Measurements from ENCODE around the gene OSTN. TPM values are rescaled to one million over a fixed set of nuclear protein-coding genes. Genes with fewer than 3 reads are reported as not detected.

The OSTN gene
- total RNA-seq, 2 experiments from 2014 or later: not detected

- no peak for TF ChIP-seq CTCF (IDR thresholded peaks at IDR 0.05)
- no peaks in the 10 kb centered on the region for H3K4me1 Mint-ChIP-seq (ENCODE audit: low read depth)
- intact Hi-C loops (cut with DNase I, micrococcal nuclease): no loop called here
- no peak overlapping the region for H3K27ac ChIP-seq (ENCODE audit: low read depth in 1 of 2, low read length in 2 of 2)
- H3K27me3 Mint-ChIP-seq: no peaks in the 10 kb centered on the region
- no peak overlapping the region for H3K27ac Mint-ChIP-seq
- H3K27me3 ChIP-seq (ENCODE audit: control insufficient read depth in 1 of 2, insufficient read depth in 2 of 2, low read length in 2 of 2): no peaks in the 10 kb centered on the region
- no peaks in the 10 kb centered on the region for H3K9me3 Mint-ChIP-seq
- POLR2A ChIA-PET: no interaction called here
- DNase-seq: no peak
- no peaks in the 10 kb centered on the region for H3K4me1 ChIP-seq (ENCODE audit: insufficient read depth, low read length)
- H3K36me3 Mint-ChIP-seq (ENCODE audit: low read depth): no peaks in the 10 kb centered on the region
- H3K4me3 Mint-ChIP-seq: no peak overlapping the region
- no peak overlapping the region for H3K4me3 ChIP-seq (ENCODE audit: low read length)
- CTCF ChIA-PET: no interaction called here
- H3K9me3 ChIP-seq (ENCODE audit: control insufficient read depth in 1 of 2, insufficient read depth in 1 of 2, low read length in 2 of 2): peaks cover 0 to 4% of the 10 kb centered on the region in 2 experiments
- H3K36me3 ChIP-seq (ENCODE audit: insufficient read depth, low read length): no peaks in the 10 kb centered on the region
- no peak for ATAC-seq (ENCODE audit: poor library complexity)
These were observed 103.4 kb downstream of the OSTN start for GRCh38 chr3:191302451-191302850.

- peaks cover 0 to 4% of the 10 kb centered on the region in 2 experiments for H3K9me3 ChIP-seq (ENCODE audit: control insufficient read depth in 1 of 2, insufficient read depth in 1 of 2, low read length in 2 of 2)
- no peak for DNase-seq
- Mint-ChIP-seq H3K27ac (no peak overlapping the region), H3K9me3 (no peaks in the 10 kb centered on the region), H3K4me3 (no peak overlapping the region), H3K36me3 (ENCODE audit: low read depth) (no peaks in the 10 kb centered on the region), H3K27me3 (no peaks in the 10 kb centered on the region), H3K4me1 (ENCODE audit: low read depth) (no peaks in the 10 kb centered on the region)
- POLR2A ChIA-PET: no interaction called here
- no peak overlapping the region for H3K4me3 ChIP-seq (ENCODE audit: low read length)
- no peak for ATAC-seq (ENCODE audit: poor library complexity)
- no peak for TF ChIP-seq CTCF (IDR thresholded peaks at IDR 0.05)
- CTCF ChIA-PET: no interaction called here
- H3K27ac ChIP-seq (ENCODE audit: low read depth in 1 of 2, low read length in 2 of 2): no peak overlapping the region
- intact Hi-C loops (cut with DNase I, micrococcal nuclease): no loop called here
- H3K27me3 ChIP-seq (ENCODE audit: control insufficient read depth in 1 of 2, insufficient read depth in 2 of 2, low read length in 2 of 2): no peaks in the 10 kb centered on the region
- H3K4me1 ChIP-seq (ENCODE audit: insufficient read depth, low read length): no peaks in the 10 kb centered on the region
- H3K36me3 ChIP-seq (ENCODE audit: insufficient read depth, low read length): no peaks in the 10 kb centered on the region
These were observed 104.6 kb downstream of the OSTN start for GRCh38 chr3:191303596-191303995.

GRCh38 chr3:191306428-191306827, 107.4 kb downstream of the OSTN start:
- H3K4me3 Mint-ChIP-seq: no peak overlapping the region
- Histone ChIP-seq H3K4me1 (ENCODE audit: insufficient read depth, low read length) (no peaks in the 10 kb centered on the region), H3K36me3 (ENCODE audit: insufficient read depth, low read length) (no peaks in the 10 kb centered on the region), H3K9me3 (ENCODE audit: control insufficient read depth in 1 of 2, insufficient read depth in 1 of 2, low read length in 2 of 2) (peaks cover 0 to 5% of the 10 kb centered on the region in 2 experiments), H3K4me3 (ENCODE audit: low read length) (no peak overlapping the region), H3K27me3 (ENCODE audit: control insufficient read depth in 1 of 2, insufficient read depth in 2 of 2, low read length in 2 of 2) (no peaks in the 10 kb centered on the region), H3K27ac (ENCODE audit: low read depth in 1 of 2, low read length in 2 of 2) (no peak overlapping the region)
- ChIA-PET POLR2A (no interaction called here), CTCF (no interaction called here)
- TF ChIP-seq CTCF (IDR thresholded peaks at IDR 0.05): no peak
- no peak overlapping the region for H3K27ac Mint-ChIP-seq
- intact Hi-C loops (cut with DNase I, micrococcal nuclease): no loop called here
- no peaks in the 10 kb centered on the region for H3K36me3 Mint-ChIP-seq (ENCODE audit: low read depth)
- DNase-seq (no peak), ATAC-seq (ENCODE audit: poor library complexity) (no peak)
- no peaks in the 10 kb centered on the region for H3K9me3 Mint-ChIP-seq
- no peaks in the 10 kb centered on the region for H3K4me1 Mint-ChIP-seq (ENCODE audit: low read depth)
- H3K27me3 Mint-ChIP-seq: no peaks in the 10 kb centered on the region
